Ureter (tissue), 1 donor: ENCODE measurements around the gene EPC1. TPM values are rescaled to one million over a fixed set of nuclear protein-coding genes. Genes with fewer than 3 reads are reported as not detected.
"Not testable (repeated sequence)": the region's sequence is repeated elsewhere in the genome, so short reads cannot be mapped to it uniquely, and the experiment has no call there.

Experiments used
- DNase-seq: peaks from one replicate; pipeline ENCODE4 v3.0.0-alpha.2; 2020; ENCODE audit warnings: low spot score
- total RNA-seq: library from RNA; stranded (reverse); gene quantifications from one replicate; pipeline ENCODE4 v1.2.4, GENCODE V29; 2023
- donor health status: DM: yes; HTN: yes; CAD: no.

Gene EPC1
- total RNA-seq, 1 donor from 2014 or later: 49.5 TPM

- no peak for DNase-seq
Observed at GRCh38 chr10:32232378-32232777, 114.6 kb downstream of the EPC1 start.

GRCh38 chr10:32229788-32230187, 117.2 kb downstream of the EPC1 start:
- DNase-seq: not testable (repeated sequence)

GRCh38 chr10:32229170-32229569, 117.8 kb downstream of the EPC1 start:
- DNase-seq: no peak

- DNase-seq: no peak
Observed at GRCh38 chr10:32227802-32228201, 119.2 kb downstream of the EPC1 start.

GRCh38 chr10:32226624-32227023, 120.3 kb downstream of the EPC1 start:
- no peak for DNase-seq

GRCh38 chr10:32225976-32226375, 121.0 kb downstream of the EPC1 start:
- no peak for DNase-seq

GRCh38 chr10:32222376-32222775, 124.6 kb downstream of the EPC1 start:
- not testable (repeated sequence) for DNase-seq

GRCh38 chr10:32219156-32219555, 127.8 kb downstream of the EPC1 start:
- DNase-seq: not testable (repeated sequence)

- DNase-seq: not testable (repeated sequence)
Observed at GRCh38 chr10:32218206-32219044, 128.5 kb downstream of the EPC1 start.

Other genes starting within 250 kb of the EPC1 start
- 31.7 TPM for gene CCDC7, start 99.0 kb upstream of the EPC1 start, total RNA-seq